VCaP (cell line): ENCODE data around the gene OR5K2.

ENCODE experiments used
- H3K27ac ChIP-seq: fragments of 450-650 bp; 2 replicates; pipeline ENCODE4 v1.5.1; 2017
- TF ChIP-seq, protein P1 (sequence below): fragments of 450-650 bp; conservative IDR thresholded peaks from 2 replicates; pipeline ENCODE4 v1.5.1; 2017; ENCODE audit warnings: mild to moderate bottlenecking, moderate library complexity

Gene OR5K2

DNA sequence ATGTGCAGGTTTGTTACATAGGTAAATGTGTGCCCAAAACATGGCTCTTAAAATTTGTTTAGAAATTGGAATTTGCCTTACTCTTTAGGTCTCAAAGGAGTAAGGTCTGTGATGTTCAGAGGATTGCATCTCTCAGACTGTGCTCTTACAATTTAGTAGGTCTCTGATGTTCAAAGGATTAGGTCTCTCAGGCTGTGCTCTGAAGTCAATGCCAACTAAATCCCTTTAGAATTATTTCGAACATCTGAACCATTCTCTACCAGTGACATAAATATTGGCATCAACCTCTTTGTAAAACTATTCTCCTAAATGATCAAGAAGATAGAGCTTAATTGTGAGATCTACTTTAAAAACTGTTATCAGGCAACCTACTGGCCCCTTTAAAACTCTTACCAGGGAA lies 34.6 kb upstream of the OR5K2 start, which contains the start of gene OR5K1:
Gene OR5K1 (plus strand): TSS at position 301 of the 400 bp plus-strand sequence. CDS start 6,376 bp downstream, outside the sequence.
- TF ChIP-seq, protein P1, sequence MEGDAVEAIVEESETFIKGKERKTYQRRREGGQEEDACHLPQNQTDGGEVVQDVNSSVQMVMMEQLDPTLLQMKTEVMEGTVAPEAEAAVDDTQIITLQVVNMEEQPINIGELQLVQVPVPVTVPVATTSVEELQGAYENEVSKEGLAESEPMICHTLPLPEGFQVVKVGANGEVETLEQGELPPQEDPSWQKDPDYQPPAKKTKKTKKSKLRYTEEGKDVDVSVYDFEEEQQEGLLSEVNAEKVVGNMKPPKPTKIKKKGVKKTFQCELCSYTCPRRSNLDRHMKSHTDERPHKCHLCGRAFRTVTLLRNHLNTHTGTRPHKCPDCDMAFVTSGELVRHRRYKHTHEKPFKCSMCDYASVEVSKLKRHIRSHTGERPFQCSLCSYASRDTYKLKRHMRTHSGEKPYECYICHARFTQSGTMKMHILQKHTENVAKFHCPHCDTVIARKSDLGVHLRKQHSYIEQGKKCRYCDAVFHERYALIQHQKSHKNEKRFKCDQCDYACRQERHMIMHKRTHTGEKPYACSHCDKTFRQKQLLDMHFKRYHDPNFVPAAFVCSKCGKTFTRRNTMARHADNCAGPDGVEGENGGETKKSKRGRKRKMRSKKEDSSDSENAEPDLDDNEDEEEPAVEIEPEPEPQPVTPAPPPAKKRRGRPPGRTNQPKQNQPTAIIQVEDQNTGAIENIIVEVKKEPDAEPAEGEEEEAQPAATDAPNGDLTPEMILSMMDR = no peak
- no peak within 1 kb of the TSS for H3K27ac ChIP-seq

DNA sequence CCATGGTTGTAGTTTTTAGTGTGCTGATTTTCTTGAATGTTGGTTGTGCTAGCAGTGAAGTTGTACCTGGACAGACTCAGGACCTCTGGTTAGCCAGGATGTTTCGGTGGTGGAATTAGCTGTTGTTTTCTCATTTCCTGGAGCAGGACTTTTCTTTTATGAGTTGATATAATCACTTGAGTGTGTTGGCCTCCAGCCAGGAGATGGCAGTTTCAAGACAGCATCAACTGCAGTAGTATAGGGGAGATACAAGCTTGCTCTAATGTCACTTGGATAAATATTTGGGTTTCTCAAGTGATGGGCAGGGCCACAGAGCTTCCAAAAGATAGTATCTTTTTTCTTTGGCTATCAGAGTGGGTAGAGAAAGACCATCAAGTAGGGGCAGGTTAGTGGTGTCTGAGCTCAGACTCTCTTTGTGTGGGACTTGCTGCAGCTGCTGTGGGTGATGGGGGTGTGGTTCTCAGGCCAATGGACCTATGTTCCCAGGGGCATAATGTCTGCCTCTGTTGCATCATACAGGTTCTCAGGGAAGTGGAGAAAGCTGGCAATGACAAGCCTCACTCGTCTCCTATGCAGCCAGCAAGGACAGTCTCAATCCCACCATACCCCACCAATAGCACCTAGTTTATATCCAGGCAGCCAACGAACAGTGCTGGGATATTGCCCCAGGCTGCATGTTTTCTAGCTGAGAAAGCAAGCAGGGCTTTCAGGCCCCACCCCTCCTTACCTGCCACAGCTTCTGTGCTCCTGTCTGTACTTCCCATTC lies 14.6 kb upstream of the OR5K2 start:
- TF ChIP-seq, protein P1 = no peak
- peak overlapping the region; percentile 58 for H3K27ac ChIP-seq

DNA sequence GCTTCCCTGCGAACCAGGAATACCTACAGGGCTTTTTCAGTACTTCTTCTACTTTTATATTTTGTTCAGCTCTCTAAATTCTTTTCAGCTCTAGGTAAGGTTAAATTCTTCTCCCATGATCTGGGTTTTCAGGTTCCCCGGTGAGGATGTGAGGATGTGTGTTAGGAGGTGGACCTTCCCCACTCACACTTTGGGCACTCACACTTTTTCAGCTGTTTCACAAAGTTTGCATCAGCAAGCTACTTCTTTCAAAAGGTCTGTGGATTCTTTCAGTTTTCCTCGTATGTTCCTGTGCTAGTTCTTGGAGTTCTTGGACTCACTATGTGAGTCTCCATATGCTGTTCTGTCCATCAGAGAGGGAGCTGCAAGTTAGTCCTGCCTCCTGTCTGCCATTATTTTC lies 13.9 kb upstream of the OR5K2 start:
- H3K27ac ChIP-seq = peak overlapping the region; percentile 58
- TF ChIP-seq, protein P1 = no peak

DNA sequence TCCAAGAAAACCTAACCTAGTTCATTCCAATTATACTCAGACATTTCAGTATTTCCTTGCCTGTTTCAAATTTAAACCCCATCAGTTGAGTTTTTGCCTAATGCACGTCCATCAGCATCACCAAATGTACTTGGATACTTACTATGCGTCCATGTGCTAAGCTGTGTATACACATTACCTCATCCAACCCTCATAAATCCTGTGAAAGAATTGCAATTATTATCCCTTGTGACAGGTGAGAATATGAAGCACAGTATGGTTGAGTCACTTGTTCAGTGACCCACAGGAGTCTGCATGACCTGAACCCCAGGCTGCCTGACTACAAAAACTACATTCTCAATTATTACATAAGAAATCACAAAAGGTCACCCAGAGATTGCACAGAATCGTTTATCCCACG lies 2.5 kb downstream of the OR5K2 start:
- TF ChIP-seq, protein P1 = no peak
- H3K27ac ChIP-seq = no peak overlapping the region

DNA sequence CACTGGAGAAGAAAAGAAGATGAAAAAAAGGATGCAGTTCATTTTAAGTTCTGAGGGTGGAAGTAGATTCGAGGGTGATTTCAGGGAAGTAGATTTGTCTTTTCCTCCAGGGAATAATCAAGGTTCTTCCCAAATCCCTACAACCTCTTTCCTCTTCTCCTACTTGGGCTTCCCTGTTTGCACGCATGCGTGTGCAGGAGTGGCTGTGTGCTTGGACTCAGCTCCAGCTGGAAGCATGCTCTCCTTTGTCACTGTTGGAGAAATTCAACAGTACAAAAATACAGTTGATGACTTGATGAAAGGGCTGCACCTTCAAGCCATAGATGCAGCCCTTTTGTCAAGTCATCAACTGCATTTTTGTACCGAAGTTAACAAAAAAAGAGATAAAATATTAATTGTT lies 3.8 kb downstream of the OR5K2 start:
- no peak overlapping the region for H3K27ac ChIP-seq
- TF ChIP-seq, protein P1 = no peak

DNA sequence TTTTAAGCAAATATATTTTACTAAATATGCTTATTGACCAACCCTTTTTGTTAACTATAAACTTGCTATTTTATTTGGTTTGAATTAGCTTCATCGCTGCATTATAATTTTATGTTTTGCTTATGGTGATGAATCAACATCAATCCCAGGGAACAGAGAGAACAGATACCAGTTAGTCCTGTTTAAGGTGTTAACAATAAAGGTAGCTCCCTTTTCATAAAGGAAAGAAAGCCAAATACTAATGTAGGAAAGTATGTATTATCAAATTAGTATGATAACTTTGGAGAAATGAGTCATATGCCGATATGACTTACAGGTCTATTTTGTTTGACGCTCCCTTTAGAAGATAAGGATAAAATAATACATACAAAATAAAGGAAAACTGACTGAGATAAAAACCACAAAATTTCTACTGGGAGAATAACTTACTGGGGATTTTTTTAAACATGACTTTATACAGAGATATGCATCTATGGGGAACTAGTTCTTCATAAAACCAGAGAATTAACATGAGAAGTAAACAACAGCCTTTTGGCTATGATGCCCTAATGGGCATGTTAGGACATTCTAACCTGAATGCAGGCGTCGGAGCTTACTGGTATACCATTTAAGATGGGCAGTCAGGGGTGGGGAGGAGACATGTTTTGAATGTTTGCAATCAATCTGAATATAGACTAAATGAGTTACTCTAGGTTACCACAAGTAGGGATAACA lies 4.5 kb downstream of the OR5K2 start:
- TF ChIP-seq, protein P1 = no peak
- H3K27ac ChIP-seq = no peak overlapping the region

DNA sequence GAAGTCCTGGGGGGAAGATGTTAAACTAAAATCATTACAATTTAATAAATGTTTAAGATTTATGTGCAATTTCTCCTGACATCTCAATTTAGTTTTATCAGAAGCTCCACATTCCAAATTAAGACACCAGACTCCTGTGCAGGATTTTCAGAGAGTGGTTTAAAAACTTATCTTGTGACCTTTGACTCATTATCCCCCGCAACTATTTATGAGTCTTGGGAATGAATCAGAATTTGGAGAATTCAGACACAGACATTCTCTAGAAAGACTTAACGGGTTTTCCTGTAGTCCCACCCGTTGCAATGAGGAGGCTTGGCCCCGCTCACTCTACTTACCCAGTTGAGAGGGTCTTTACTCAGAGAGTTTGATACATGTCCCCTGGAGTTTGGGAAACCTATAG lies 7.1 kb downstream of the OR5K2 start:
- TF ChIP-seq, protein P1 = no peak

More for the DNA sequence above, 7.1 kb downstream of the OR5K2 start:
- no peak overlapping the region for H3K27ac ChIP-seq
